NB4 (cell line): ENCODE data around the gene KLRD1.
"Not testable (repeated sequence)": the region's sequence is repeated elsewhere in the genome, so short reads cannot be mapped to it uniquely, and the experiment has no call there.

Source experiments
- DNase-seq: peaks from one replicate; pipeline ENCODE4 v3.0.0; 2010; ENCODE audit warnings: low read depth
- H3K4me3 ChIP-seq: one replicate; pipeline ENCODE4 v1.5.1; 2011; ENCODE audit warnings: mild to moderate bottlenecking, low read depth, low read length, moderate library complexity
- MYC ChIP-seq: IDR thresholded peaks from 2 replicates; pipeline ENCODE4 v1.6.1; 2011; ENCODE audit warnings: low read depth, low read length
- POLR2A ChIP-seq: IDR thresholded peaks from 2 replicates; pipeline ENCODE4 v1.6.1; 2011; ENCODE audit warnings: mild to moderate bottlenecking; ENCODE audit not compliant: insufficient read length; ENCODE audit errors: extremely low read depth
- TF ChIP-seq, protein P1 (sequence below): IDR thresholded peaks from one replicate; pipeline ENCODE4 v1.5.1; 2012; ENCODE audit warnings: low read depth, low read length
- TF ChIP-seq, protein P2 (sequence below): IDR thresholded peaks from 2 replicates; pipeline ENCODE4 v1.6.1; 2011; ENCODE audit warnings: low read depth, low read length

The KLRD1 gene

DNA sequence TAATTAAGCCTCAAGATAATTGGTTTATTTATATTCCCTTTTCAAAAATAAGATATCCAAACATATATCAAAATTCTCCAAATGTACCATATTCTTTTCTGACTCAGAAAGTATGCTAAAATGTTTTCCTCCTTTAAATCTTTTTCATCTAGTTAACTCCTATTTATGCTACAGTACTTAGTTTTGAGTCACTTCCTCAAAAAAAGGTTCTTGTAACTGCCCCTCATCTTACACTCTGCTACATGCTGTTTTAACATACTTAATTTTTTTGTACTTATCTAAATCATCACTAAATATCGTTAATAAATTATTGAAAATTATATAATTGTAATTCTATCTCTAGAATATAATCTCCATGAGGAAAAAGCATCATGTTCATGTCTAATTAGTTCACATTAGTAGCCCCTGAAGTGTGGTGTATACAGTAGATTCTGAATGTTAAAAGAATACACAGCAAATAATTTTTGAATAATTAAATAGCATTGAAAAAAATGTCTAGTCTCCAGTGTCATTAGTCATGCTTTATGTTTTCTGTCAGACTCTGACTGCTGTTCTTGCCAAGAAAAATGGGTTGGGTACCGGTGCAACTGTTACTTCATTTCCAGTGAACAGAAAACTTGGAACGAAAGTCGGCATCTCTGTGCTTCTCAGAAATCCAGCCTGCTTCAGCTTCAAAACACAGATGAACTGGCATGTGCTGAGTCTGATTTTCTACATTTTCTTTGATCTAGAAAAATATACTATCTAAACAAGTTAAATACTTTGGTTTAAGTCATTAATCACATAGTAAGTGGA, 3.5 kb downstream of the KLRD1 start:
- no peak for DNase-seq
- TF ChIP-seq MYC = no peak
- no peak for TF ChIP-seq POLR2A
- TF ChIP-seq, protein P1, sequence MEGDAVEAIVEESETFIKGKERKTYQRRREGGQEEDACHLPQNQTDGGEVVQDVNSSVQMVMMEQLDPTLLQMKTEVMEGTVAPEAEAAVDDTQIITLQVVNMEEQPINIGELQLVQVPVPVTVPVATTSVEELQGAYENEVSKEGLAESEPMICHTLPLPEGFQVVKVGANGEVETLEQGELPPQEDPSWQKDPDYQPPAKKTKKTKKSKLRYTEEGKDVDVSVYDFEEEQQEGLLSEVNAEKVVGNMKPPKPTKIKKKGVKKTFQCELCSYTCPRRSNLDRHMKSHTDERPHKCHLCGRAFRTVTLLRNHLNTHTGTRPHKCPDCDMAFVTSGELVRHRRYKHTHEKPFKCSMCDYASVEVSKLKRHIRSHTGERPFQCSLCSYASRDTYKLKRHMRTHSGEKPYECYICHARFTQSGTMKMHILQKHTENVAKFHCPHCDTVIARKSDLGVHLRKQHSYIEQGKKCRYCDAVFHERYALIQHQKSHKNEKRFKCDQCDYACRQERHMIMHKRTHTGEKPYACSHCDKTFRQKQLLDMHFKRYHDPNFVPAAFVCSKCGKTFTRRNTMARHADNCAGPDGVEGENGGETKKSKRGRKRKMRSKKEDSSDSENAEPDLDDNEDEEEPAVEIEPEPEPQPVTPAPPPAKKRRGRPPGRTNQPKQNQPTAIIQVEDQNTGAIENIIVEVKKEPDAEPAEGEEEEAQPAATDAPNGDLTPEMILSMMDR = no peak
- TF ChIP-seq, protein P2, sequence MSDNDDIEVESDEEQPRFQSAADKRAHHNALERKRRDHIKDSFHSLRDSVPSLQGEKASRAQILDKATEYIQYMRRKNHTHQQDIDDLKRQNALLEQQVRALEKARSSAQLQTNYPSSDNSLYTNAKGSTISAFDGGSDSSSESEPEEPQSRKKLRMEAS = no peak
- no peak overlapping the region for H3K4me3 ChIP-seq

DNA sequence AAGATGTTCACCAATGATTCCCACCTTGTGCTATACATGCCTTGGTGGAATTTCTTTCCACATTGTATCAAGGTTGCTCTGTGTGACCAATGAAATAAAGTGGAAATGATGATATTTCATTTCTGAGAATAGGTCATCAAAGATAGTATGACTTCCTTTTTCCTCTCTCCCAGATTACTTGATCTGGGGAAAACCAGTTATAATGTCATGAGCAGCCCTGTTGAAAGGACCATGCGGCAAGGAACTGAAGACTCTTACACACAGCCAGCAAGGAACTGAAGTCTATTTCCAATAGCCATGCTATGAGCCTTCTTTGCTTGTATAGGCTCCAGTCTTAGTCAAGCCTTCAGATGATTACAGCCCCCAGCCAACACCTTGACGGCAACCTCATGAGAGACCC, 11.7 kb downstream of the KLRD1 start:
- DNase-seq = no peak
- TF ChIP-seq, protein P1 = no peak
- no peak for TF ChIP-seq MYC
- TF ChIP-seq POLR2A = no peak
- TF ChIP-seq, protein P2 = no peak
- no peak overlapping the region for H3K4me3 ChIP-seq

DNA sequence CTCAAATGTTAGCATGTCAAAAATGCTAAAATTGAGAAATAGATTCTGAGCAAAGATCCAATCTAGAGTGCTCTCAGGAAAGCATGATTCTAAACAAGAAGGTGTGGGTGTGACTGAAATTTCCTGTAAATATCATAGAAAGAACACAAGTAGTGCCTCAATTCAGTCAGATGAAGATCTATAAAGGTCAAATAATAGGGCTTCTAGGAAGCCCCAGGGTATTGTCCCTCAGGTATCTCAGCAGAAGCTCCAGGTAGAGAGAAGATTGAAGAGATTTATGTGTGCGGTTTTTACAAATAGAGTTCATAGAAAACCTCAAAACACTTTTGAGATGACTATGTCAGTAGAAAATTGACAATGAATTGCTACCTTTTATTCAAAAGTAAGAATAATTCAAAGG, 13.0 kb downstream of the KLRD1 start:
- no peak for DNase-seq
- TF ChIP-seq, protein P1 = no peak
- TF ChIP-seq, protein P2 = no peak
- TF ChIP-seq POLR2A (no peak), MYC (no peak)
- H3K4me3 ChIP-seq = no peak overlapping the region

DNA sequence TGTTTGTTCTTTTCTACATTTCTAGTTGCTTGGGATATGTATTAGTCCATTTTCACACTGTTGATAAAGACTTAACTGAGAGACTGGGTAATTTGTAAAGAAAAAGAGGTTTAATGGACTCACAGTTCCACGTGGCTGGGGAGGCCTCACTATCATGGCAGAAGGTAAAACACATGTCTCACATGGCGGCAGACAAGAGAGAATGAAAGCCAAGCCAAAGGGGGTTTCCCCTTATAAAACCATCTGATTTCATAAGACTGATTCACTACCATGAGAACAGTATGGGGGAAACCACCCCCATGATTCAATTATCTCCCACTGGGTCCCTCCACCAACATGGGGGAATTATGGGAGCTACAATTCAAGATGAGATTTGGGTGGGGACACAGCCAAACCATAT, 21.0 kb downstream of the KLRD1 start:
- not testable (repeated sequence) for H3K4me3 ChIP-seq, DNase-seq

DNA sequence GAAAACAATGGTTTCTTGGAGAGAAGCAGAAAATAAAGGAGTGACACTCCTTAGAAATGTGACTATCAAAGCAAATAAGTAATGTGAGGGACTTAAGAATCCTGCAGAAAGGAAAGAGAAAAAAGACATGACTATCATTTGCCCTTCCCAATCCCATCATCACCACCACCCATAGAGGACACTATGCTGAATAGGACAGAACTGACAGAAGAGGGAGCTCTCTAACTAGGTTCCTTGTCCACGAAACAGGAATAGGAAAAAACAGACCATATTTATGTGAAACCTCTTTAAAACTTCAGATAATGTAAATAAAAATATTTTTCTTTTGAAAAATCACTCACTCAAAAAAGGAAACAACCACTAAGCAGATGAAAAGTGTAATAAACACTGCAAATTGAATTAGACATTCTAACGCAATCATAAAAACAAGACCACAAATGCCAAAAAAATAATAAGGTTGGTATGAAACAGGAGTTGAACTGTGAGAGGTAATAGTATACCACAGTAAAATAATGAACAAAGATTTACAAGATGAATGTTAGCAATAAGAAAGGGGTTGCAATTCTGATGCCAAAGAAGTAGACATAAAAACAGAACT, 24.1 kb downstream of the KLRD1 start:
- peak; percentile 67 for DNase-seq
- H3K4me3 ChIP-seq = no peak overlapping the region
- TF ChIP-seq, protein P1 = peak; percentile 69
- no peak for TF ChIP-seq POLR2A

DNA sequence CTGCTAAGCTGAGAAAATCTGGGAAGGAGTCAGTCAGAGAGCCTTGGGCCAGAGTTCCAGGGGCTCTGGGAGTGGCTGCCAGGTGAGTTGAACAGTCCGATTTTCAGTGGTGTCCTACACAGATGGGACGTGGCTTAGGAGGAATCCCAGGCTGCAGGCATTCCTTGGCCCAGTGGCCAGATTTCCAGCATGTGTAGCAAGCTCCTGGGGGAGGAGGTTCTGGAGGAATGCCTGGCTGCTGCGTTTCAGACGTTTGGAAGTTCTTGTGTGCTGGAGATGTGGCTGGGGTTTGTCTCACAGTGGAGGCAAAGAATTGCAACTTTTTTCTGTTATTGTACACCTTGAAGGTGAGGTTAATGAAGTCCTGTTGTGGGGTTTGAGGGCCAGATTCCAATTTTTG, 28.5 kb downstream of the KLRD1 start:
- not testable (repeated sequence) for H3K4me3 ChIP-seq

DNA sequence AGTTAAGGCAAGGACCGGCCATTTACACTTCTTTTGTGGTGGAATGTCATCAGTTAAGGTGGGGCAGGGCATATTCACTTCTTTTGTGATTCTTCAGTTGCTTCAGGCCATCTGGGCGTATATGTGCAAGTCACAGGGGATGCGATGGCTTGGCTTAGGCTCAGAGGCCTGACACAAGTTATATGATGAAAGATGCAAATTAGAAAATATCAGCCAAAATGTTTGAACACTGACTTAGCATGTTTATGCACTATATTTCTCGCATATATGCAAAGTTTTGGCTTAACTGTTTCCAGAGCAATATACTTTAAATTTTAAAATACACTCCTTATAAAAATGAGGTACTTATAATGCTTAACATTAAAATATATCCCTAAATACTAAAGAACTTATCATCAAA, 30.8 kb downstream of the KLRD1 start:
- DNase-seq, H3K4me3 ChIP-seq: not testable (repeated sequence)

More for the DNA sequence above, 28.5 kb downstream of the KLRD1 start:
- DNase-seq = not testable (repeated sequence)
